Suprapubic skin (tissue), 3 donors: ENCODE measurements around the gene NLRC5.

Experiments
- CTCF ChIP-seq, 2 donors: fragments of 200-600 bp in 1 of 2; fragments of 450-650 bp in 1 of 2; sonication (generic) in 1 of 2; IDR thresholded peaks; one replicate each; pipeline ENCODE4 v1.5.1; 2016 to 2019; ENCODE audit warnings: antibody characterized with exemption in 2 of 2, mild to moderate bottlenecking in 1 of 2, moderate library complexity in 1 of 2
- POLR2A ChIP-seq, 2 donors: fragments of 450-650 bp; IDR thresholded peaks; one replicate each; pipeline ENCODE4 v1.6.1; 2017; ENCODE audit warnings: antibody characterized with exemption in 2 of 2, mild to moderate bottlenecking in 2 of 2, moderate library complexity in 2 of 2

GRCh38 chr16:57083485-57084126 is 94.2 kb downstream of the NLRC5 start:
- TF ChIP-seq POLR2A (IDR thresholded peaks at IDR 0.05) (no peak), CTCF (IDR thresholded peaks at IDR 0.05) (no peak)
